Brain microvascular endothelial cell (primary cell): ENCODE data around the gene ZDHHC19.

ENCODE experiments used
- DNase-seq: peaks from one replicate; pipeline ENCODE4 v3.0.0-alpha.2; 2020
- H3K27ac ChIP-seq: fragments of 250-450 bp; sonication (Bioruptor Pico); 2 replicates; pipeline ENCODE4 v1.5.1; 2020; ENCODE audit warnings: mild to moderate bottlenecking, moderate library complexity
- H3K27me3 ChIP-seq: fragments of 250-450 bp; sonication (Bioruptor Pico); replicated peaks from 2 replicates; pipeline ENCODE4 v1.5.1; 2020; ENCODE audit warnings: mild to moderate bottlenecking
- H3K36me3 ChIP-seq: fragments of 250-450 bp; sonication (Bioruptor Pico); replicated peaks from 2 replicates; pipeline ENCODE4 v1.5.1; 2020; ENCODE audit warnings: mild to moderate bottlenecking
- H3K4me3 ChIP-seq: 2 replicates; pipeline ENCODE4 v1.5.1; 2011; ENCODE audit warnings: low read depth, mild to moderate bottlenecking, control low read depth, low read length, moderate library complexity
- CTCF ChIP-seq: IDR thresholded peaks from 2 replicates; pipeline ENCODE4 v1.5.1; 2011; ENCODE audit warnings: low read depth, mild to moderate bottlenecking, moderate library complexity, low read length, control low read depth, inconsistent platforms; ENCODE audit errors: missing control alignments
- in situ Hi-C: cut with HindIII; loops from 2 replicates; pipeline ENCODE4 v1.10.0; 2017; ENCODE audit warnings: low sequenced_read_pairs, low pct_ligation_motif_present

ZDHHC19 gene

DNA sequence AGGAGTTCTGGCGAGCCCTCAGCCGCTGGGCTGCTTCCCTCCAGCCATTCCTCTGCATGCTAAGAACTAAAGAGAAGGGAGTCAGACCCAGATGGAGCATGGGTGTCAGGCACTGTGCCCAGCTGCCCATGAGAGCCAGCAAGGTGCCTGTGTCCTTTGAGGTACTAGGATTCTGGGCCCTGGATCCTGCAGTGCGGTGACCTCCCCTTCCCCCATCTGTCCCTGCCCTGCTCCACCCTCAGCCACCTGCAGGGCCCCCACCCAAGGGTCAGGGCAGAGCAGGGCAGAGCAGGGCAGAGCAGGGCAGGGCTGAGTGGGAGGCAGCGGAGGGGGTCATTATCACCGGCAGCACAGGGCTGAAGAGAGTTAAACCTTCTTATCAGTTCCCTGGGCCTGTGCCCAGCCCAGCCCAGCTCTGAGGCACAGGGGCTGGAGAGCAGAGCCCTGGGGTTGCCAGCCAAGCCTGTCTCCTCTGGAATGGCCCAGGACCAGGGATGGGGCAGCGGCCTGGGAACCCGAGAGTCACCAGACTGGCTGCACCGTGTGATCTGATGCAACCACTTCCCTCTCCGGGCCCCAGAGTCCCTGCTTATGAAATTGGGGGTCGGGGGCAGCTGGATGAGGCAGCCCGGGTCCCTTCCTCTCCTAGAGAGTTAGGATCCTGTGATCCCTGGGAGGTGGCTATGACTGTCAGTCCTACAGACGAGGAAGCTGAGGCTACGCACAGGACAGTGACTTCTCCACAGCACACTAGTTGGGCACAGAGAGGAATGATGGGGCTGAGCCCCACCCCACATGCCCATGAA, 17.3 kb downstream of the ZDHHC19 start:
- no peak for TF ChIP-seq CTCF
- H3K27ac ChIP-seq, result no peak overlapping the region
- no peak overlapping the region for H3K4me3 ChIP-seq
- H3K27me3 ChIP-seq, result no peaks in the 10 kb centered on the region
- no peaks in the 10 kb centered on the region for H3K36me3 ChIP-seq
- in situ Hi-C loops, result no loop called here
- no peak for DNase-seq

DNA sequence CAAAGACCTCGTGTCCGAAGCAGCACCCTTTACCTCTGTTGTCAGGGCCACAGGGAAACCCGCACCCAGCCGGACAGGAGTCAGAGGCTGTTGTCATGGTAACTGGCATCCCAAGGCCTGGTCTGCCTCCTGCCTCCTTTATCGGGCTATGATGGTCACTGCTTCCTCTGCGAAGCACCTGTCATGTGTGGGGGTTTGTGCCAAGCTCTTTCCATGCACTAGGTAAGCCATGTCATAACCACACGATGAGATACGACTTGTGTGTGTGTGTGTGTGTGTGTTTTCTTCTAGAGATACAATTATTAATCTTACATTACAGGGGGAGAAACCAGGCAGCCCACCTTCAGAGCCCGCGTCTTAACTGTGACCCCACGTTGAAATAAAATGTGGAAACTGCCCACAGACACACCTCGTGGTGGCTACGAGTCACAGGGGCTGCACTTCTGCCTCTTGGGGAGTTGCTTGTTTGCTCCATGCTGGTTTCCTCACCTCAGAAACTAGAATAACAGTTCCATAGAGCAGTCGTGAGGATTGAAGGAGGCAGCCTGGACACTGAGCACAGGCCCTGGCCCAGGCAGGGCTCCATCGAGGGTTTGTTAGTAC, 18.0 kb downstream of the ZDHHC19 start:
- no peaks in the 10 kb centered on the region for H3K36me3 ChIP-seq
- no peak overlapping the region for H3K4me3 ChIP-seq
- no peak for TF ChIP-seq CTCF
- in situ Hi-C loops, result no loop called here
- H3K27me3 ChIP-seq, result no peaks in the 10 kb centered on the region
- no peak overlapping the region for H3K27ac ChIP-seq
- DNase-seq, result no peak

DNA sequence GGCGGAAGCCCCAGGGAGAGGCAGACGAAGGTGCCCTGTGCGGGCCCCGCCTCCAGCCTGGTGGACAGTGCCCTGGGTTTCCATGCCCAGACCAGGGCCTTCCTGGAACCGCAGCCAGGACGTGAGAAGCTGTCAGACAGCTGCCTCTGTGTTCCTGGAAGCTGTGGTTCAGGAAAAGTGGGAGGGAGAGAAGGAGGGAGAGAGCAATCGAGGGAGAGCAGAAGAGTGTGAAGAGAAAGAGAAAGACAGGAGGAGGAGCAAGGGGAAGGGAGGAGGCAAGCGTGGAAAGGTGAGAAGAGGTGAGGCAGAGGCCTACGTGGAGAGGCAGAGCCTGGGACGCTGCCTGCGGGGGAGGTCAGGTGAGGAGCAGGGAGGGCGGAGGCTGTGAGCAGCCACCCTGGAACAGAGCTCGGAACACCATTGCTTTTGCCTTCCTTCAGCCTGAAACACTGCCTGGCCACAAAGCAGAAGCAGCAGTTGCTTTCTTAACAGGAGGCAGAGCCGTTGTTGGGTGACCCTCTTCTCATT, 18.6 kb downstream of the ZDHHC19 start:
- Histone ChIP-seq H3K27me3 (no peaks in the 10 kb centered on the region), H3K4me3 (no peak overlapping the region), H3K27ac (no peak overlapping the region), H3K36me3 (no peaks in the 10 kb centered on the region)
- in situ Hi-C loops, result no loop called here
- no peak for TF ChIP-seq CTCF
- DNase-seq, result no peak

DNA sequence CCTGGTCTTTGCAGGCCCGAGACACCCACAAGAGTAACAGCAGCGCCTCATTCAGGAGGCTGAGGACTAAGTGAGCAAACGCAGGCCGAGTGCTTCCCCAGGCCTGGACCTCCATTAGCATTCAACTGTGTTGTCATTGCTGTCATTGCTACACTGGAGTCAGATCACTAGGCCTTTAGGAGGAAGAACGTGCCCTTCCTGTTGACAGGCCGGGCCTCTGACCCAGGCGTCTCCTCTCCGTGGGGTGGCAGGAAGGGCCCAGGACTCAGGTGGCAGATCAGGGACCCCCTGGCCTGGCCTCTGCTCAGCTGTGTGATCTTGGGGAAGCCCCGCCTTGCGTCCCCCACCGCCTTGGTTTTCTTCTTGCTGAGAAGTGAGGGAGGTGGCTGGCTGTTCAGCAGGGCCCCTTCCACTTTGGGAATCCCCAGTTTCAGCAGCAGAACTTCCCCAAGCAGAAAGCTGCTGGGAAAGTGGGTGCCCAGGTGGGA, 19.1 kb downstream of the ZDHHC19 start:
- DNase-seq, result no peak
- Histone ChIP-seq H3K27ac (no peak overlapping the region), H3K36me3 (no peaks in the 10 kb centered on the region), H3K4me3 (no peak overlapping the region), H3K27me3 (no peaks in the 10 kb centered on the region)
- TF ChIP-seq CTCF, result peak; percentile 18
- in situ Hi-C loops, result no loop called here

DNA sequence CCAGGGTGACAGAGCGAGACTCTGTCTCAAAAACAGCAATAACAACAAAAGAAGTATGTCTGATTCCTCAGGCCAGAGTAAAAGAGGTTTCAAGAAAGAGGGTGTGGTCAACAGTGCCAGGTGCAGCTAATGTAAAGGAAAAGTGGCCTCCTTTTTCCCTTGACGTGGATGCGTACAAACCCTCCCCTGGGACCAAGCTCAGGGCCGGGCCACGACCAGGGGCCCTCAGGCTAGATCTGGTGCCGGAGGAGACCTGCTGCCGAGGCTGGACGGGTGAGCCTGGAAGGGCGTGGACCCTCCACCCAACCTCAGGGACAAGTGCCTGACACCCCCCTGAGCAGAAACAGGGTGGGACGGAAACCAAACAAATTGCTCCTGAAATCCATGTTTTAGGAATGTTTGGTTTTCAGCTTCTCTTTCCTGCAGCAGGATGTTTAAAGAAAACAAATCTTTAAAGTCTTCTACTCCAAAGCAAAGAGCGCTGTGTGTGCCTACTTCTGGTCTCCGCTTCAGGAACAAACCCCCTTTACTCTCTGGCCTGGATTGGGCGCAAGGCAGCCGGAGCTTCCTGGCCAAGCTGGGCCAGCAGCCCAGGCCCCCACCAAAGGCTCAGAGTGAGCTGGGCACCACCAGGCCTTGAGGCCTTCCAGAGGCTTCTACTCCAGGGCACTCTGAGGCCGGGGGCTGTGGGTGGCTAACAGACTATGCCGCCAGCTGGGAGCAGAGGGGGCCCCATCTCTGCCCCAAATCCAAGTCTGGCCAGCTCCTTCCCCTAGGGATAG, 21.4 kb downstream of the ZDHHC19 start:
- no peaks in the 10 kb centered on the region for H3K36me3 ChIP-seq
- H3K4me3 ChIP-seq, result no peak overlapping the region
- TF ChIP-seq CTCF, result no peak
- no peaks in the 10 kb centered on the region for H3K27me3 ChIP-seq
- no peak for DNase-seq
- no peak overlapping the region for H3K27ac ChIP-seq
- in situ Hi-C loops, result no loop called here
